Adrenal gland (tissue), 12 donors: ENCODE measurements around the gene MAST4. TPM values are rescaled to one million over a fixed set of nuclear protein-coding genes. Genes with fewer than 3 reads are reported as not detected.

Experiments
- DNase-seq, 7 donors: peaks; one replicate each; pipeline ENCODE4 v3.0.0-alpha.2; 2019 to 2020
- H3K27ac ChIP-seq, 5 donors: fragments of 200-600 bp; sonication (generic) in 4 of 5; 1 replicate in 3 of 5; 2 replicates in 2 of 5; pipeline versions ENCODE4 v1.5.1 to v1.8.0; 2016 to 2020; ENCODE audit warnings: mild to moderate bottlenecking in 1 of 5
- H3K27me3 ChIP-seq: fragments of 200-600 bp; 2 replicates; pipeline ENCODE4 v1.8.0; 2021
- H3K36me3 ChIP-seq, 2 donors: fragments of 200-600 bp; replicated peaks in 1 of 2; 1 replicate in 1 of 2; 2 replicates in 1 of 2; pipeline versions ENCODE4 v1.5.1 to v1.8.0; 2018 to 2022
- H3K4me1 ChIP-seq, 2 donors: fragments of 200-600 bp; replicated peaks in 1 of 2; 1 replicate in 1 of 2; 2 replicates in 1 of 2; pipeline versions ENCODE4 v1.5.1 to v1.8.0; 2018 to 2021
- H3K4me3 ChIP-seq, 4 donors: fragments of 200-600 bp; sonication (generic) in 3 of 4; one replicate each; pipeline ENCODE4 v1.5.1; 2016 to 2018
- H3K9me3 ChIP-seq, 3 donors: fragments of 200-600 bp; sonication (generic) in 1 of 3; replicated peaks in 1 of 3; 1 replicate in 2 of 3; 2 replicates in 1 of 3; pipeline versions ENCODE4 v1.5.1 to v1.8.0; 2016 to 2021
- POLR2A ChIP-seq, 2 donors: fragments of 450-650 bp; IDR thresholded peaks; one replicate each; pipeline ENCODE4 v1.6.1; 2017; ENCODE audit warnings: antibody characterized with exemption in 2 of 2, mild to moderate bottlenecking in 2 of 2, moderate library complexity in 1 of 2
- WGBS, 4 donors: extraction: QIAGEN DNeasy Blood & Tissue Kit in 2 of 4; methylation state at CpG; one replicate each; pipeline versions ENCODE4 v1.1.5 to v1.1.7; 2013 to 2017; 5-methylcytosine and 5-hydroxymethylcytosine counted together
- intact Hi-C, 2 donors: fragments of 100-400 bp; cut with DNase I; formaldehyde crosslinking; loops; one replicate each; pipeline versions ENCODE4 v1.14.1 to v1.15.0; 2022 to 2023
- polyA plus RNA-seq, 3 donors: library from polyadenylated mRNA; stranded (reverse); fragments of 200-250 nt in 2 of 3; fragments of 350-450 nt in 1 of 3; fragmentation: Illumina TruSeq in 1 of 3; extraction: RNeasy Lipid Tissue Mini Kit (QIAGEN cat#74804) in 1 of 3; gene quantifications; one replicate each; pipeline ENCODE4 v1.2.3, GENCODE V29; 2013 to 2014
- total RNA-seq, 9 donors: library from RNA; depleted of rRNA in 4 of 9; stranded (reverse); fragments of >200 nt in 4 of 9; fragments of 120-200 nt in 1 of 9; fragmentation: NEBNext Ultra II Directional in 1 of 9; extraction: Animal tissue kit (Norgen Biotek cat#: 25700) in 1 of 9; gene quantifications; one replicate each; pipeline versions ENCODE4 v1.1.0 to v1.2.4, GENCODE V29; 2013 to 2023
- TF ChIP-seq, protein P1 (sequence below), 6 experiments: fragments of 450-650 bp in 4 of 6; fragments of 200-600 bp in 2 of 6; sonication (generic) in 1 of 6; IDR thresholded peaks; 1 replicate in 5 of 6; 2 replicates in 1 of 6; pipeline versions ENCODE4 v1.5.1 to v1.8.0; 2016 to 2021; ENCODE audit warnings: antibody characterized with exemption in 6 of 6, mild to moderate bottlenecking in 2 of 6, moderate library complexity in 1 of 6
- donor health status: healthy with polysubstance abuse.
- donor health status: Bipolar disorder and iron deficiency.
- donor health status: DM: yes; HTN: yes; CAD: no.
- donor health status: DM: no; HTN: no; CAD: no.
- donor health status: DM: no; HTN: no; CAD: no.
- donor health status: DM: yes; HTN: yes; CAD: no.

Gene MAST4
- total and polyA plus RNA-seq, 12 donors, result 12.3 to 95.0 (median 42.8) TPM

DNA sequence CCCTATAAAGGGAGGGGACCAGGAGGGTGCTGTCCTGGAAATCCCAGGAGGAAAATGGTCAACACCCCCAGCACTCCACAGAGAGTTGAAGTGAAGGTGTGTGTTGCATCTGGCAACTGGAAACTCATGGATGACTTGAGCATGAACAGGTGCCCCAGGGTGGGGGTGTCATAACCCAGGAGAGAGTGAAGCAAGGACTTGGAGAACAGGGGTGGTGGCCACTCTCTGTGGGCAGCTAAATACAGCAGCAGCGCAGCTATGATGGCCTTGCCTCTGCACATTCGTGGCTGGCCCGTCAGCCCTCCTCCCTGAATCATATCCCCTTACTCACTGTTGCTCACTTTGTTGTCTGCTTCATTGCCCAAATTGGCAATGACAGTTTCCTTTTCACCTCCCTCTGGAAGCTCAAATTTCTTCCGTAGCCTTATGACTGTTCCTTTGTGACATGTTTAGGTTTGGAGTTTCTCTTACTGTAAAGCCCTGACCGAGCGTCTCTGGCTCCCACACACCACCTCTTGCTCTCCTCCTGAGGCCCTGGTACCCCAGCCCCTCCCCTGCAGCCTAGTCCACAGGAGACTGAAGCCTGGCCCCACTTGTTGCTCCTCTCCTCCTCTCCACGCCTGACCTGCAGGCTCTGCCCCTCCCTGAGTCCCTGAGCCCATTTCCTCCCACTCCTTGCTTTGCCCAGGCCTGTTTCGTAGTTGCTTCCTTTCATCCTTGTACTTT lies 414.7 kb downstream of the MAST4 start:
- Histone ChIP-seq H3K27me3 (no peaks in the 10 kb centered on the region), H3K9me3 (no peaks in the 10 kb centered on the region), H3K4me1 (peaks cover 18 to 74% of the 10 kb centered on the region in 2 donors), H3K36me3 (no peaks in the 10 kb centered on the region), H3K27ac (peak overlapping the region; percentile 7 to 79 (median 23)), H3K4me3 (no peak overlapping the region)
- TF ChIP-seq, protein P1, sequence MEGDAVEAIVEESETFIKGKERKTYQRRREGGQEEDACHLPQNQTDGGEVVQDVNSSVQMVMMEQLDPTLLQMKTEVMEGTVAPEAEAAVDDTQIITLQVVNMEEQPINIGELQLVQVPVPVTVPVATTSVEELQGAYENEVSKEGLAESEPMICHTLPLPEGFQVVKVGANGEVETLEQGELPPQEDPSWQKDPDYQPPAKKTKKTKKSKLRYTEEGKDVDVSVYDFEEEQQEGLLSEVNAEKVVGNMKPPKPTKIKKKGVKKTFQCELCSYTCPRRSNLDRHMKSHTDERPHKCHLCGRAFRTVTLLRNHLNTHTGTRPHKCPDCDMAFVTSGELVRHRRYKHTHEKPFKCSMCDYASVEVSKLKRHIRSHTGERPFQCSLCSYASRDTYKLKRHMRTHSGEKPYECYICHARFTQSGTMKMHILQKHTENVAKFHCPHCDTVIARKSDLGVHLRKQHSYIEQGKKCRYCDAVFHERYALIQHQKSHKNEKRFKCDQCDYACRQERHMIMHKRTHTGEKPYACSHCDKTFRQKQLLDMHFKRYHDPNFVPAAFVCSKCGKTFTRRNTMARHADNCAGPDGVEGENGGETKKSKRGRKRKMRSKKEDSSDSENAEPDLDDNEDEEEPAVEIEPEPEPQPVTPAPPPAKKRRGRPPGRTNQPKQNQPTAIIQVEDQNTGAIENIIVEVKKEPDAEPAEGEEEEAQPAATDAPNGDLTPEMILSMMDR (IDR thresholded peaks at IDR 0.05), result no peak
- TF ChIP-seq POLR2A (IDR thresholded peaks at IDR 0.05), result no peak
- DNase-seq, result peak in 6 of 7 donors; percentile 40 to 76 (median 62)
- 39 to 57% (median 43%) methylated on average over 8 of the region's 8 CpGs for WGBS, 4 donors
- intact Hi-C loops, result no loop called here

DNA sequence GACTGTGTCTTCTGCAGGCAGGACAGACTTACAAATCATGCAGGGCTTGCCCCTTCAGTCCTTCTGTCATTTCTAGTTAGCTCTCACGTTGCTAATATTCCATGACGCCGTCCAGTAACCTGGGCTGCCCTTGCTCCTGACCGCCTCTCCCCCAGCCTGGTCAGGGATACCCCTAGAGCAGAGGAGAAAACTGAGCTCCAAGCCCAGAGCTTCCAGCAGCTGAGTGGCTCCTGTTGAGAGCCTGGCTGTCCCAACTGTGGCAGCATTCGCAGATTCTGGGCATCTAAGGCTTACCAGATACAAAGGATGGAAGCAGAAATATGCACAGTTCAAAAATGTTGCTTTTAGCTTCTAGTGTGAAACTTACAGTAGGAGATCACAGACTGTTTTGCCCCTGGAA lies 415.2 kb downstream of the MAST4 start:
- H3K27me3 ChIP-seq, result no peaks in the 10 kb centered on the region
- TF ChIP-seq POLR2A (IDR thresholded peaks at IDR 0.05), result no peak
- TF ChIP-seq, protein P1 (IDR thresholded peaks at IDR 0.05), result no peak
- peak in 1 of 7 donors; percentile 10 for DNase-seq
- WGBS, 4 donors, result 56 to 71% (median 65%) methylated on average over 5 of the region's 5 CpGs
- H3K4me1 ChIP-seq, result peaks cover 21 to 74% of the 10 kb centered on the region in 2 donors
- intact Hi-C loops, result no loop called here
- no peak overlapping the region for H3K4me3 ChIP-seq
- no peaks in the 10 kb centered on the region for H3K36me3 ChIP-seq
- peak overlapping the region; percentile 7 to 79 (median 23) for H3K27ac ChIP-seq
- H3K9me3 ChIP-seq, result no peaks in the 10 kb centered on the region

DNA sequence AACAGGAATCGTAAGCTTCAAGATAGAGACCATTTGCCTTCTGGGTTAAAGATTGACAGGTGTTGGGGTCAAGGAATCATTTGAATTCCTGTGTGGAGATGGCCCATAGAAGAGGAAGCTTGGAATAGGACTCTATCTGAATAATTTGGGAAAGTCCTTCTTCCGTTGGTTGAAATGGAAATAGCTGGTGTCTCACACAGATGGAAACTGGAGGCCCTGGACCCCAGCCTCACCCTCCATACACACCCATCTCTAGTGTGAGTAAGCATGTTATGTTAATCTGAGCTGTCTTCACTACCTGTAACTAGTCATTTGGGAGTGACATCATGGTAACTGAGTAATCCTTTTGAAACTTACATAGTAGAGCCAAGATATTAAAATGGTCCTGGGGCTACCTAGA lies 416.0 kb downstream of the MAST4 start:
- no peaks in the 10 kb centered on the region for H3K36me3 ChIP-seq
- H3K27ac ChIP-seq, result no peak overlapping the region
- H3K27me3 ChIP-seq, result no peaks in the 10 kb centered on the region
- no peak overlapping the region for H3K4me3 ChIP-seq
- H3K4me1 ChIP-seq, result peaks cover 22 to 69% of the 10 kb centered on the region in 2 donors
- DNase-seq, result no peak
- no peaks in the 10 kb centered on the region for H3K9me3 ChIP-seq
- TF ChIP-seq, protein P1 (IDR thresholded peaks at IDR 0.05), result no peak
- TF ChIP-seq POLR2A (IDR thresholded peaks at IDR 0.05), result no peak
- 94 to 100% (median 95%) methylated on average over 2 of the region's 2 CpGs for WGBS, 4 donors
- intact Hi-C loops, result no loop called here

DNA sequence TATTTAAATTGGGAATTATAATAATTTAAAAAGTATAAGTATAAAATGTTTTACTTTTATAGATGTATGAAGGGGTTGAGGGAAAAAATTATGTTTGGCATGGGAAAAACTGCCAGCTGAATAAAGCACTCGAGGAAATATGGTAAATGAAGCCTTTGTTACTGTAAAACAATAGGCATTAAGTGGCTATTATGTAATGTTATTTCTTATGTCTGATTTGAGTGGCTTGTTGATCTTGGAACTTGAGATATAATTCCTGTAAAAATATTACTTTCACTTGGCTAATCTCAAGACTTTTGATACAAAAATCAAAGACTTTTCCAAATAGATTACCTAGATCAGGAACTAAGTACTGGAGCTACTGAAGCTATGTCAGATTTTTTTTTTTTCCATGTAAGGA lies 417.5 kb downstream of the MAST4 start:
- 67 to 83% (median 74%) methylated on average over 1 of the region's 1 CpG for WGBS, 4 donors
- no peak overlapping the region for H3K27ac ChIP-seq
- peaks cover 22 to 57% of the 10 kb centered on the region in 2 donors for H3K4me1 ChIP-seq
- TF ChIP-seq, protein P1 (IDR thresholded peaks at IDR 0.05), result no peak
- no peak for TF ChIP-seq POLR2A (IDR thresholded peaks at IDR 0.05)
- no peak for DNase-seq
- intact Hi-C loops, result no loop called here
- no peak overlapping the region for H3K4me3 ChIP-seq
- H3K36me3 ChIP-seq, result no peaks in the 10 kb centered on the region
- H3K9me3 ChIP-seq, result no peaks in the 10 kb centered on the region
- no peaks in the 10 kb centered on the region for H3K27me3 ChIP-seq
